RWPE1 (cell line): Measurements from ENCODE around the gene RRAD.

Source experiments
- CTCF ChIA-PET: fragments of 350-600 bp; sonication (Branson Sonifier 250); formaldehyde crosslinking; extraction: SDS; loops from one replicate; lab custom pipeline; 2021; lab: Yijun Ruan, JAX
- POLR2A ChIA-PET: fragments of 400-600 bp; formaldehyde crosslinking; extraction: SDS; loops from one replicate; lab custom pipeline; 2020; ENCODE audit warnings: antibody characterized with exemption; ENCODE audit not compliant: low non-redundant PET; lab: Yijun Ruan, JAX
- DNase-seq: peaks from one replicate; pipeline ENCODE4 v3.0.0; 2012; ENCODE audit warnings: low spot score
- H3K27ac ChIP-seq: fragments of 450-650 bp; 2 replicates; pipeline ENCODE4 v1.5.1; 2017
- TF ChIP-seq, protein P1 (sequence below): fragments of 450-650 bp; conservative IDR thresholded peaks from 2 replicates; pipeline ENCODE4 v1.5.1; 2017; ENCODE audit warnings: low read depth, mild to moderate bottlenecking

RRAD gene

GRCh38 chr16:66895999-66896398, 29.3 kb downstream of the RRAD start:
- ChIA-PET POLR2A (no interaction called here), CTCF (interaction anchor here (0.6 to 2.2 kb wide), 10 partner anchors 8 to 259 kb away, joined by 3 to 23 read pairs (median 7); partner anchors contain the start of gene CDH16)
- H3K27ac ChIP-seq: peak overlapping the region; percentile 70
- TF ChIP-seq, protein P1, sequence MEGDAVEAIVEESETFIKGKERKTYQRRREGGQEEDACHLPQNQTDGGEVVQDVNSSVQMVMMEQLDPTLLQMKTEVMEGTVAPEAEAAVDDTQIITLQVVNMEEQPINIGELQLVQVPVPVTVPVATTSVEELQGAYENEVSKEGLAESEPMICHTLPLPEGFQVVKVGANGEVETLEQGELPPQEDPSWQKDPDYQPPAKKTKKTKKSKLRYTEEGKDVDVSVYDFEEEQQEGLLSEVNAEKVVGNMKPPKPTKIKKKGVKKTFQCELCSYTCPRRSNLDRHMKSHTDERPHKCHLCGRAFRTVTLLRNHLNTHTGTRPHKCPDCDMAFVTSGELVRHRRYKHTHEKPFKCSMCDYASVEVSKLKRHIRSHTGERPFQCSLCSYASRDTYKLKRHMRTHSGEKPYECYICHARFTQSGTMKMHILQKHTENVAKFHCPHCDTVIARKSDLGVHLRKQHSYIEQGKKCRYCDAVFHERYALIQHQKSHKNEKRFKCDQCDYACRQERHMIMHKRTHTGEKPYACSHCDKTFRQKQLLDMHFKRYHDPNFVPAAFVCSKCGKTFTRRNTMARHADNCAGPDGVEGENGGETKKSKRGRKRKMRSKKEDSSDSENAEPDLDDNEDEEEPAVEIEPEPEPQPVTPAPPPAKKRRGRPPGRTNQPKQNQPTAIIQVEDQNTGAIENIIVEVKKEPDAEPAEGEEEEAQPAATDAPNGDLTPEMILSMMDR: no peak
- DNase-seq: no peak

DNA sequence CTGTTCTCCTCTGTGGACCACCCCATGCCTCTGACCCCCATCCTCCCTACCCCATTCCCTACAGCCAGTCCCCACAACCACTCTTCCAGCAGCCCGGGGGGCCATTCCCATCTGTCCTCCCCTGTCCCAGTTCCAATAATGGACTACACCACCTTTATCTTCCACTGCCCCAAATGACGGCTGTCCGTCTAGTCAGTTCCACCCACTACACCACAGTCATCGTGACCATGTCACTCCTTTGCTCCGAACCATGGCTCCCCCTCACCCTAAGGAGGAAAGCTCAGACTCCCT, 29.7 kb downstream of the RRAD start:
- CTCF ChIA-PET: interaction anchor here (0.6 to 2.2 kb wide), 24 partner anchors 9 to 461 kb away, joined by 3 to 23 read pairs (median 6); partner anchors contain the start of genes CDH16, CIAO2B and PDP2
- POLR2A ChIA-PET: no interaction called here
- TF ChIP-seq, protein P1: no peak
- no peak for DNase-seq
- H3K27ac ChIP-seq: peak overlapping the region; percentile 70

GRCh38 chr16:66894948-66895688, 30.2 kb downstream of the RRAD start:
- peak overlapping the region; percentile 70 for H3K27ac ChIP-seq
- peak; percentile 67 for DNase-seq
- POLR2A ChIA-PET: no interaction called here
- CTCF ChIA-PET: interaction anchor here (0.6 to 2.2 kb wide), 29 partner anchors 9 to 461 kb away, joined by 3 to 23 read pairs (median 5); partner anchors contain the start of genes CDH16, CIAO2B and PDP2
- TF ChIP-seq, protein P1: peak; percentile 87

GRCh38 chr16:66894055-66894454, 31.3 kb downstream of the RRAD start:
- DNase-seq: no peak
- peak overlapping the region; percentile 70 for H3K27ac ChIP-seq
- CTCF ChIA-PET: interaction anchor here (0.6 to 2.2 kb wide), 8 partner anchors 8 to 207 kb away, joined by 3 to 23 read pairs (median 6); partner anchors contain the start of gene CIAO2B
- POLR2A ChIA-PET: no interaction called here
- TF ChIP-seq, protein P1: no peak

- CTCF ChIA-PET: no interaction called here
- no peak overlapping the region for H3K27ac ChIP-seq
- TF ChIP-seq, protein P1: no peak
- no peak for DNase-seq
- POLR2A ChIA-PET: no interaction called here
These were observed 33.5 kb downstream of the RRAD start for GRCh38 chr16:66891797-66892196.

DNA sequence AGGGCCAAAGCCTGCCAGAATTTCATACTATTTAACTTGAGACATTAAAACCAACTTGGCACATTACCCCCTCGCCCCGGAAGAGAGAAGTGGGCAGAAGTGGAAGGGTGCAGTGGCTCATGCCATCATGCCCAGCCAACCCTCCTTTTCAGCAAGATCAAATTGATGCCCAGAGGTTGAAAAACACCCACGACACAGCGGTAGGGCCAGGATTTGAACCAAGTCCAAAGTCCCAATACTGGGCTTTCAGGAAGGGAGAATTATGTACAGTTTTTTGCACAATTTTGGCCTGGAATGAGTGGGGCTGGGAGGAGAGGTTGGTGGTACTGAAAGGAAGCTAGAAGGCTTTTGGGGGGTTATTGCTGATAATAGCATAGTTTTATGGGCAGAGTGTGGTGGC, 34.0 kb downstream of the RRAD start:
- TF ChIP-seq, protein P1: no peak
- no peak for DNase-seq
- CTCF ChIA-PET: no interaction called here
- no peak overlapping the region for H3K27ac ChIP-seq
- POLR2A ChIA-PET: no interaction called here
